ENCODE data around the gene C17orf50. TPM values are rescaled to one million over a fixed set of nuclear protein-coding genes. Genes with fewer than 3 reads are reported as not detected.
A peak's percentile ranks its signal among the peaks of the same experiment; 100 is the strongest.

The C17orf50 gene
- total RNA-seq, 1 experiment from 2014 or later, result not detected

- no peaks in the 10 kb centered on the region for H3K9me3 ChIP-seq (ENCODE audit: insufficient read depth, low read depth)
- H3K4me2 ChIP-seq, result no peak overlapping the region
- ChIA-PET CTCF (no interaction called here), POLR2A (ENCODE audit: unreplicated experiment) (interaction anchor here (0.6 kb wide), 1 partner anchor 225 kb away, joined by 13 read pairs; no protein-coding TSS in a partner anchor)
- H3K27me3 ChIP-seq (ENCODE audit: insufficient read depth, low read depth), result peaks cover 27% of the 10 kb centered on the region
- no peak for TF ChIP-seq CTCF (conservative IDR thresholded peaks at IDR 0.05)
- TF ChIP-seq EZH2 (IDR thresholded peaks at IDR 0.05; ENCODE audit: low read depth), result no peak
- peak in 1 of 2 experiments; percentile 70 for DNase-seq
- H4K20me1 ChIP-seq (ENCODE audit: insufficient read depth), result no peaks in the 10 kb centered on the region
- BruUV-seq (replicated peaks), result no TSS peak
- H3K36me3 ChIP-seq (ENCODE audit: low read depth), result no peaks in the 10 kb centered on the region
- peaks cover 2% of the 10 kb centered on the region; the same call in 1 of the 2 replicates for H3K4me1 ChIP-seq (replicated peaks; ENCODE audit: insufficient read depth)
- peaks cover 10% of the 10 kb centered on the region; the same call in 1 of the 2 replicates for H3F3A ChIP-seq (ENCODE audit: insufficient read depth, low read depth)
- H3K79me2 ChIP-seq (ENCODE audit: low read depth), result no peaks in the 10 kb centered on the region
- intact Hi-C loops (cut with micrococcal nuclease; ENCODE audit: unreplicated experiment), result loop anchor here (1.0 to 10.0 kb wide), 2 partner anchors 17 to 185 kb away; no protein-coding TSS in a partner anchor
- H3K27ac ChIP-seq, result no peak overlapping the region
- H3K4me3 ChIP-seq, result no peak overlapping the region
- no peak overlapping the region for H2AFZ ChIP-seq
- no peaks in the 10 kb centered on the region for H3K9me2 ChIP-seq (ENCODE audit: insufficient read depth)
These were observed 39.3 kb downstream of the C17orf50 start for GRCh38 chr17:35799942-35800341.

GRCh38 chr17:35801583-35802224 lies 41.0 kb downstream of the C17orf50 start:
- CTCF ChIA-PET, result no interaction called here
- H3K9me2 ChIP-seq (ENCODE audit: insufficient read depth), result no peaks in the 10 kb centered on the region
- POLR2A ChIA-PET (ENCODE audit: unreplicated experiment), result no interaction called here
- peaks cover under 1% of the 10 kb centered on the region for H3K4me1 ChIP-seq (replicated peaks; ENCODE audit: insufficient read depth)
- H3K27ac ChIP-seq, result no peak overlapping the region
- no peak overlapping the region for H3K4me3 ChIP-seq
- peaks cover 10% of the 10 kb centered on the region for H3K27me3 ChIP-seq (ENCODE audit: insufficient read depth, low read depth)
- intact Hi-C loops (cut with micrococcal nuclease; ENCODE audit: unreplicated experiment), result loop anchor here (10.0 kb wide), 1 partner anchor 187 kb away; no protein-coding TSS in a partner anchor
- no peaks in the 10 kb centered on the region for H3K36me3 ChIP-seq (ENCODE audit: low read depth)
- no peaks in the 10 kb centered on the region for H4K20me1 ChIP-seq (ENCODE audit: insufficient read depth)
- no TSS peak for BruUV-seq (replicated peaks)
- no peaks in the 10 kb centered on the region for H3K79me2 ChIP-seq (ENCODE audit: low read depth)
- no peak for DNase-seq
- H3F3A ChIP-seq (ENCODE audit: insufficient read depth, low read depth), result peaks cover 4% of the 10 kb centered on the region; the same call in 1 of the 2 replicates
- no peak overlapping the region for H3K4me2 ChIP-seq
- no peak for TF ChIP-seq CTCF (conservative IDR thresholded peaks at IDR 0.05)
- TF ChIP-seq EZH2 (IDR thresholded peaks at IDR 0.05; ENCODE audit: low read depth), result no peak
- no peaks in the 10 kb centered on the region for H3K9me3 ChIP-seq (ENCODE audit: insufficient read depth, low read depth)
- no peak overlapping the region for H2AFZ ChIP-seq

- Histone ChIP-seq H3K36me3 (ENCODE audit: low read depth) (no peaks in the 10 kb centered on the region), H3K9me2 (ENCODE audit: insufficient read depth) (no peaks in the 10 kb centered on the region), H3K4me2 (no peak overlapping the region), H3F3A (ENCODE audit: insufficient read depth, low read depth) (peaks cover 18% of the 10 kb centered on the region; the same call in 1 of the 2 replicates), H4K20me1 (ENCODE audit: insufficient read depth) (no peaks in the 10 kb centered on the region), H2AFZ (no peak overlapping the region), H3K4me1 (replicated peaks; ENCODE audit: insufficient read depth) (peaks cover 20% of the 10 kb centered on the region), H3K79me2 (ENCODE audit: low read depth) (peaks cover 4% of the 10 kb centered on the region), H3K9me3 (ENCODE audit: insufficient read depth, low read depth) (no peaks in the 10 kb centered on the region), H3K27me3 (ENCODE audit: insufficient read depth, low read depth) (no peaks in the 10 kb centered on the region), H3K27ac (no peak overlapping the region), H3K4me3 (no peak overlapping the region)
- no TSS peak for BruUV-seq (replicated peaks)
- TF ChIP-seq CTCF (conservative IDR thresholded peaks at IDR 0.05) (peak; percentile 83), EZH2 (IDR thresholded peaks at IDR 0.05; ENCODE audit: low read depth) (no peak)
- intact Hi-C loops (cut with micrococcal nuclease; ENCODE audit: unreplicated experiment), result loop anchor here (1.0 to 10.0 kb wide), 2 partner anchors 37 to 190 kb away; no protein-coding TSS in a partner anchor
- CTCF ChIA-PET, result interaction anchor here (0.6 to 1.2 kb wide), 4 partner anchors 31 to 75 kb away, joined by 3 to 8 read pairs (median 4); partner anchors contain the start of gene CCL5
- peak; percentile 46 to 79 for DNase-seq
- POLR2A ChIA-PET (ENCODE audit: unreplicated experiment), result no interaction called here
These were observed 44.0 kb downstream of the C17orf50 start for GRCh38 chr17:35804658-35805192.
